Uterus (tissue), 4 donors: Measurements from ENCODE around the gene LMO3. TPM values are rescaled to one million over a fixed set of nuclear protein-coding genes. Genes with fewer than 3 reads are reported as not detected.

Experiments used
- DNase-seq, 2 donors: peaks; one replicate each; pipeline ENCODE4 v3.0.0-alpha.2; 2019 to 2020
- H3K27ac ChIP-seq, 2 donors: fragments of 200-600 bp; sonication (generic); 1 replicate in 1 of 2; 2 replicates in 1 of 2; pipeline ENCODE4 v1.5.1; 2016 to 2018
- H3K27me3 ChIP-seq, 2 donors: fragments of 200-600 bp; sonication (generic); one replicate each; pipeline ENCODE4 v1.5.1; 2018 to 2019; ENCODE audit warnings: control low read depth in 1 of 2
- H3K36me3 ChIP-seq, 2 donors: fragments of 200-600 bp; sonication (generic); one replicate each; pipeline ENCODE4 v1.5.1; 2019; ENCODE audit warnings: control low read depth in 1 of 2
- H3K4me1 ChIP-seq, 2 donors: fragments of 200-600 bp; sonication (generic); one replicate each; pipeline ENCODE4 v1.5.1; 2018 to 2019; ENCODE audit warnings: control low read depth in 1 of 2
- H3K4me3 ChIP-seq, 2 donors: fragments of 200-600 bp; sonication (generic); 1 replicate in 1 of 2; 2 replicates in 1 of 2; pipeline ENCODE4 v1.5.1; 2018 to 2019; ENCODE audit warnings: mild to moderate bottlenecking in 1 of 2
- H3K9me3 ChIP-seq, 2 donors: fragments of 200-600 bp; sonication (generic); one replicate each; pipeline ENCODE4 v1.5.1; 2019; ENCODE audit warnings: control low read depth in 1 of 2
- POLR2A ChIP-seq, 2 donors: fragments of 450-650 bp; IDR thresholded peaks; one replicate each; pipeline ENCODE4 v1.6.1; 2016; ENCODE audit warnings: antibody characterized with exemption in 2 of 2, mild to moderate bottlenecking in 1 of 2, moderate library complexity in 1 of 2
- intact Hi-C: fragments of 100-400 bp; cut with DNase I; formaldehyde crosslinking; loops from one replicate; pipeline ENCODE4 v1.15.1; 2023; ENCODE audit warnings: low total_unique reads
- total RNA-seq, 4 donors: library from RNA; depleted of rRNA in 3 of 4; stranded (reverse); fragments of >200 nt in 3 of 4; gene quantifications; one replicate each; pipeline versions ENCODE4 v1.1.0 to v1.2.4, GENCODE V29; 2014 to 2023
- TF ChIP-seq, protein P1 (sequence below), 4 experiments: fragments of 200-600 bp in 2 of 4; fragments of 450-650 bp in 2 of 4; sonication (generic) in 2 of 4; IDR thresholded peaks; one replicate each; pipeline ENCODE4 v1.5.1; 2016 to 2019; ENCODE audit warnings: antibody characterized with exemption in 4 of 4, mild to moderate bottlenecking in 2 of 4, moderate library complexity in 1 of 4
- donor health status: DM: yes; HTN: yes; CAD: no.

LMO3 gene
- total RNA-seq, 4 donors from 2014 or later, result 20.9 to 130 (median 67.8) TPM

DNA sequence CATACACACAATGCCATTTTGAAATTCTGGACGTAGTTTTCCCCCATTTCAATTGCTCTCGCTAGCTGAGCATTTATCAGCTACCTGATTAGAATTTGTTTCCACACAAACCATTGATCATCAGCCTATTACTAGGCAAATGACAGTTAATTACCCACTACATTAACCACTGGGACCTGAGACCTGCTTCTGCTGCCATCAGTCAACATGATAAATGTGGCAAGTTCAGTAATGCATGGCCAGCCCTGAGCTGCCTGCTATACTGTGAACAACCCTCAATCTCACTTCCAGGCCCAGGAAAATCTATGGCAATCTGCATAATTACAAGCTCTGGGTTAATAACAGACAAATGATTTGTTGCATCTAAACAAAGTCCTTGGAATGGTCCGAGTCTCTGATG, 43.5 kb downstream of the LMO3 start:
- H3K9me3 ChIP-seq, result no peaks in the 10 kb centered on the region
- intact Hi-C loops, result no loop called here
- no peaks in the 10 kb centered on the region for H3K4me1 ChIP-seq
- H3K27ac ChIP-seq, result no peak overlapping the region
- no peak for DNase-seq
- H3K27me3 ChIP-seq, result no peaks in the 10 kb centered on the region
- no peak overlapping the region for H3K4me3 ChIP-seq
- H3K36me3 ChIP-seq, result no peaks in the 10 kb centered on the region
- no peak for TF ChIP-seq POLR2A (IDR thresholded peaks at IDR 0.05)
- TF ChIP-seq, protein P1, sequence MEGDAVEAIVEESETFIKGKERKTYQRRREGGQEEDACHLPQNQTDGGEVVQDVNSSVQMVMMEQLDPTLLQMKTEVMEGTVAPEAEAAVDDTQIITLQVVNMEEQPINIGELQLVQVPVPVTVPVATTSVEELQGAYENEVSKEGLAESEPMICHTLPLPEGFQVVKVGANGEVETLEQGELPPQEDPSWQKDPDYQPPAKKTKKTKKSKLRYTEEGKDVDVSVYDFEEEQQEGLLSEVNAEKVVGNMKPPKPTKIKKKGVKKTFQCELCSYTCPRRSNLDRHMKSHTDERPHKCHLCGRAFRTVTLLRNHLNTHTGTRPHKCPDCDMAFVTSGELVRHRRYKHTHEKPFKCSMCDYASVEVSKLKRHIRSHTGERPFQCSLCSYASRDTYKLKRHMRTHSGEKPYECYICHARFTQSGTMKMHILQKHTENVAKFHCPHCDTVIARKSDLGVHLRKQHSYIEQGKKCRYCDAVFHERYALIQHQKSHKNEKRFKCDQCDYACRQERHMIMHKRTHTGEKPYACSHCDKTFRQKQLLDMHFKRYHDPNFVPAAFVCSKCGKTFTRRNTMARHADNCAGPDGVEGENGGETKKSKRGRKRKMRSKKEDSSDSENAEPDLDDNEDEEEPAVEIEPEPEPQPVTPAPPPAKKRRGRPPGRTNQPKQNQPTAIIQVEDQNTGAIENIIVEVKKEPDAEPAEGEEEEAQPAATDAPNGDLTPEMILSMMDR (IDR thresholded peaks at IDR 0.05), result no peak

DNA sequence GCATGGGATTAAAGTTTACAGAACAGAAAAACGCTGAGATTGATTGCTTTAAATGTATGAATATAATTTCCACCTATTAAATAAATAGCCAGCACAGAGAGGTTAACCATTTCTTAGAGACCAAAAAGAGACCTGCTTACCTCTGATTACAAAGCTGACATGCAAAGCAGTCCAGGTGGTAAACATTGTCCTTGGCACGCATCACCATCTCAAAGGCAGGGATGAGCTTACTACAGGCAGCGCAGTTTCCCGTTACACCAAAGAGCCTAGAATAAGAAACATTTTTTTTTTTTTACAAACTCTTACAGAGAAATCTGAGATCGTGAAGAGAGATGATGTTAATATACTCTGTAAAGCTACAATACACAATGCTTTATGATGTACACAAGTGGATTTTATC, 45.7 kb downstream of the LMO3 start:
- Histone ChIP-seq H3K9me3 (no peaks in the 10 kb centered on the region), H3K4me3 (no peak overlapping the region), H3K27me3 (no peaks in the 10 kb centered on the region), H3K27ac (no peak overlapping the region), H3K4me1 (no peaks in the 10 kb centered on the region), H3K36me3 (no peaks in the 10 kb centered on the region)
- no peak for TF ChIP-seq POLR2A (IDR thresholded peaks at IDR 0.05)
- TF ChIP-seq, protein P1 (IDR thresholded peaks at IDR 0.05), result no peak
- DNase-seq, result no peak
- intact Hi-C loops, result no loop called here

DNA sequence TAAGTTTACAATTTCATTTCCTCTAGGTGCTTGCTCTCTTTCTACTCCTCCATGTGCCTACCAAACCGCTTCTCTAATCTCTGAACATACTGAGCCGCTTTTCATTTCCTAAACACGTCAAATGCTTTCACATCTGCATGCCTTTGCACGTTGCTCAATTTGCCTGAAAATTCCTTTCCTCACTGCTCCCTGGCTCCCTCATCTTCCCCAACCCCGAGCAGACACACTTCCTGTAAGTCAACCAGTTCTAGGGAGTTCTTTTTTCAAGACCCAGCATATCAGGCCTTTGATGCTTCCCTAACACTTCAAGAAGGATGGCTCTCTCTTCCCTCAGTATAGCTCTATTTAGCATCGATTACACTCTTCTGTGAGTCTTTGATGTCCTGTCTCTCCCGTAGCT, 50.3 kb downstream of the LMO3 start:
- intact Hi-C loops, result no loop called here
- H3K36me3 ChIP-seq, result no peaks in the 10 kb centered on the region

DNA sequence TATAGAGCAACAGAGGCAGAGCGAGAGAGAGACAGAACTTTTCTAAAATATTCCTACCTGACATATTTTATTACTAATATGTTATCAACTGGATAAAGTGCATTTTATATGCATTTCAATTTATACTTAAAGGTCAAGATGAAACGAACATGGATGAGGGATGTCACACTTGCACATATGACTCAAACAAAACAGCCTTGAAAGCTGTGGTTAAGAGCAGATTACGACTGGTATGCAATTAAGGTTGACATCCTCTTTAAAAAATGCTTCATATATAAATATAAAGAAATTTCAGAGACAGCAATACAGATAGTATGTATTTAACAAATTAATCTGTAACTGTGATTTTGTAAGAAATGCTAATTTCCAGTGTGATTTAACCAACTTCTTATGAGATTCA, 52.5 kb downstream of the LMO3 start:
- intact Hi-C loops, result no loop called here

More for the DNA sequence above, 50.3 kb downstream of the LMO3 start:
- Histone ChIP-seq H3K27me3 (no peaks in the 10 kb centered on the region), H3K27ac (no peak overlapping the region), H3K4me3 (no peak overlapping the region), H3K4me1 (no peaks in the 10 kb centered on the region), H3K9me3 (no peaks in the 10 kb centered on the region)
- TF ChIP-seq, protein P1 (IDR thresholded peaks at IDR 0.05), result no peak
- TF ChIP-seq POLR2A (IDR thresholded peaks at IDR 0.05), result no peak
- no peak for DNase-seq

DNA sequence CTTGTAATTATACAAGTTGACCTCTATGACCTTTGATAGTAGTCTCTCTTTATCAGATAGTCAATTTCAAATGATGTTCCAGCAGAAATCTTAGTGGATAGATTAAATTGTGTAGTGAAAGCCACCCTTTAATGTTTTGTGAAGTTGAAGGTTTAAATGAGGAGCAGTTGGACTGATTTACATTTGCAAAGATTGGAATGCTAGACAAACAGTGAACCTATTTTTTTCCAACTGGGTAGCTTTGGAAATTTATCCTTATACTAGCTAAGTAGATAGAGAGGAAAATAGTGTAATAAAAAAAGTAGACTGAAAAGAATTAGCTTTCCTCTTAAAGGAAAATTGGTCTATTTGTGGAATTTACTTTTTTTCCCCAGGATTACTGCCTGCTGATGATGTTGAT, 53.7 kb downstream of the LMO3 start:
- no peak for TF ChIP-seq POLR2A (IDR thresholded peaks at IDR 0.05)
- TF ChIP-seq, protein P1 (IDR thresholded peaks at IDR 0.05), result no peak

More for the DNA sequence above, 52.5 kb downstream of the LMO3 start:
- Histone ChIP-seq H3K4me3 (no peak overlapping the region), H3K9me3 (no peaks in the 10 kb centered on the region), H3K4me1 (no peaks in the 10 kb centered on the region), H3K27ac (no peak overlapping the region), H3K36me3 (no peaks in the 10 kb centered on the region), H3K27me3 (no peaks in the 10 kb centered on the region)
- no peak for DNase-seq
- TF ChIP-seq POLR2A (IDR thresholded peaks at IDR 0.05), result no peak
- TF ChIP-seq, protein P1 (IDR thresholded peaks at IDR 0.05), result no peak

More for the DNA sequence above, 53.7 kb downstream of the LMO3 start:
- no peak overlapping the region for H3K4me3 ChIP-seq
- no peaks in the 10 kb centered on the region for H3K27me3 ChIP-seq
- DNase-seq, result no peak
- intact Hi-C loops, result no loop called here
- H3K36me3 ChIP-seq, result no peaks in the 10 kb centered on the region
- no peaks in the 10 kb centered on the region for H3K9me3 ChIP-seq
- H3K4me1 ChIP-seq, result no peaks in the 10 kb centered on the region
- no peak overlapping the region for H3K27ac ChIP-seq
